HG02852 (cell line): ENCODE measurements around the gene ROBO1.

ENCODE experiments used
- ATAC-seq: cut with Tn5 transposase; IDR thresholded peaks from one replicate; pipeline ENCODE4 v1.9.1; 2021; ENCODE audit warnings: mild to moderate bottlenecking, moderate library complexity; ENCODE audit not compliant: unreplicated experiment

ROBO1 gene

DNA sequence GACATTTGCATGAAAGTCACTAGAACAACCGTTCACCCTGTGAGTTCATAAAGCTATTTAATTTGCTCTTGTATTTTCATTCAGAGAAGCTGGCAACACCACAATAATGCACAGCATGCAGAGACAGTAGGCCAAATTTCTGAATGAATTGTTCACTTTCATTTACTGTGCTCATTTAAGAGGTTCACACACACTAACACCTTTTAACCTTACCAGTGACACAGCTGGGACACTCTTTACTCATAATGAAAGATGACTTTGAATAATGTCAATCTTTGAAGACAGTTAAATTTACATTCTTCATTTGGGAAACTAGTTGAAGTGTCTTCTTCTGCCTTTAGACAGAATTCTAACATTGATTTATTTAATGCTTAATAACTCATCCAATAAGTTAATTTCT lies 95.7 kb downstream of the ROBO1 start:
- no peak for ATAC-seq

DNA sequence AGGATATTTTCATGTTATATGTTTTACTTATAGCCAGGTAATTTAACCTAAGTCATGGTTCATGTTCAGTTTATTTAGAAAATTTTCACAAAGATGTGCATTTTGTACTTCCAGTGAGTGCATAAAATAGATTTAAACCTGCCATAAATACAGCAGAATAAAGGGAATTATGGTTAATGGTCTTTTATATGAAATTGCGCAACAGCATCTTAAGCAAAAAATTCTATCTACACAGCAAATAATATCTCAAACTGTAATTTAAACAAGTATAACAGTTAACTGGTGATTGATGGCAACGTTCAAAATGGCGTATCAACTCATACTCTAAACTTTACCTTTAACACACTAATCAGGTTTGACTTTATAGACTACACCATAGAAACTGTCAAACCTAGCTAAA lies 97.6 kb downstream of the ROBO1 start:
- ATAC-seq: no peak

DNA sequence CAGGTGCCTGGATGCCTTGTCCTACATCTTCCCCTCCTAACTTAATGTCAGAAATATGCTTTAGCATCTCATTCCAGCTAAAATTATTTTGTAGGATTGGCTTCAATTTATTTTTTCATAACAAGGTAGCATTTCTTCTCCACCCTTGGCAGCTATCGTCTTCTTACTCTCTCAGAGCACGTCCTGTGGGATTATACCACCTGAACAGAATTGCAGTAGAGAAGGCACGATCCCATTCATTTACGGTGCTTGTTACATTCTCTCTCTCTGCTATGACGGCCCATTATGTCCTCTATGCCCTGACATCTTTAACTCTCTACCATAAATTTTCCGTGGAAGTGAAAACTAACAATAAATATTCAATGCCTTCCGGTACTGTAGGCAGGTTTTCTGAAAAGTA lies 103.3 kb downstream of the ROBO1 start:
- ATAC-seq: no peak

DNA sequence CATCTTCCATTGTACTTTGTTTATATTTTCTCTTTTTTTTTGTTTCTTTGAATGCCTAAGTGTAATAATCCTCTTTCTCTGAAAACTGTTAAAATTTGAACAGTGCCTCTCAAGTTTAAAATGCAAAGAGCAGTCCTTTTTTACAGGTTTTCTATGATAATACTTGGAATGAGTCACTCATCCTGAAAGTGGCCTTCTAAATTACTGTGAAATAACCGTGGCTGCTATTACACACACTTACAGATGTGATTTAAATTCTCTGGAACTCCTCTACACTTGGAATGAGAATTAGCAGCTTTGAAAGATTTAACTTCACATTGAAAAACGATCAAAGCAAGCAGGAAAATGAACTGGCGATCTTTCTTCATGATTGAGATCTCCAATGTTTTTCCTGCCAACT lies 105.9 kb downstream of the ROBO1 start:
- ATAC-seq: no peak

DNA sequence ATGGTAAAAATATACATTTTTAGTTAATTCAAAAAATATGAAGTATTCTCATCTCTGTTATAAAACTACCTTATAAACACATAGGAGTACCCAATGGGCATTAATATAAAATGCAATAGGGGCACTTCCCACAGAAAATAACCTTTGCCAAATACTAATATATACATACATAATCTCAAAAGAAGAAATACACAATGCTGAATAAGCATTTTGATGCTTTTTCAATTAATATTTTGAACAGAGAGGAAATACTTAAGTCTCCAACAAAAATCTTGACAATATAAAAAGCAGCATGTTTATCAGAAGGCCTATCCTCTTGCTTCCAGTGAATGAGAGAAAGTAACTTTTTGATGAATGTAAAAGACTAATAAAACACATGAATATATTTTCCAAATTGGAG lies 110.7 kb downstream of the ROBO1 start:
- ATAC-seq: no peak

DNA sequence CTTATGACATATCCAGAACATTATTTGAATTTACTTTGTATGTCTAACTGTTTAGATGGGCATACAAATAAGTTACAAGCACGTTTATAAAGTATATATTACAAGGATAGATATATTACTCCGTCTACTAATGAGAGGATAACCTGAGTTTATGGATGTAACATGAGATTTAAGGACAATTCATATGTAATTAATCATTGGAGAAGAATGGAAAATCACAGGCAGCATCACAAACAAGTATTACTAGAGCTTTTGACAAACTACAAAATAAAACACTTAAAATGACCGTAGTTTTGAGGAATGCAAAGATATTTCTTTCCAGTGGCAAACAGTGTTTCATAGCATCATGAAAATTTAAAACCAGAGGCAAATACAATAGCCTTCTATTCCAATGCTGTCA lies 113.8 kb downstream of the ROBO1 start:
- no peak for ATAC-seq

DNA sequence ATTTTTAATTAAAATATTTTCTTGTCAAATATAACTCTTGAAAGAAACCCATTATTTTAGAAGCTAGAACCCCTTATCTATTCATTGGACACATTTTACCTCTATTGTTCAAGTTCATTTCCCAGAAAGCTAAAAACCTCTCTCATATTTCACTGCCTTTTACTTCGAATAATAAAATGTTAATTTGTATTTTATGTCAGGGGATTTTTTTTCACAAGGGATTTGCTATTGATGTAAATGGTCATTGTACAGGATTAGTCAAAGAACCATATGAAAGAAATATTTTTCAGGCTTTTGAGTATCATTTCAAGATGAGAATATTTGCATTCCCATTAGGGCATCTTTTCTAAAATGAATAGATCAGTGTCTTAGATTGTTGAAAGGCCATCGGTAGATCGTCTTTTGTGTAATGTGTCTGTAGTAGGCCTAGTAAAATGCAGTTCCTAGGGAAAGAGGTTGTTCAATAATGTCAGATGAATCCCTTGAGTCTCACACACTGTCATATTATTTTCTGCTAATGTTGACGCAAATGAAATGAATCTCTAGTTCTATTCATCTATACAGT lies 114.5 kb downstream of the ROBO1 start:
- no peak for ATAC-seq

DNA sequence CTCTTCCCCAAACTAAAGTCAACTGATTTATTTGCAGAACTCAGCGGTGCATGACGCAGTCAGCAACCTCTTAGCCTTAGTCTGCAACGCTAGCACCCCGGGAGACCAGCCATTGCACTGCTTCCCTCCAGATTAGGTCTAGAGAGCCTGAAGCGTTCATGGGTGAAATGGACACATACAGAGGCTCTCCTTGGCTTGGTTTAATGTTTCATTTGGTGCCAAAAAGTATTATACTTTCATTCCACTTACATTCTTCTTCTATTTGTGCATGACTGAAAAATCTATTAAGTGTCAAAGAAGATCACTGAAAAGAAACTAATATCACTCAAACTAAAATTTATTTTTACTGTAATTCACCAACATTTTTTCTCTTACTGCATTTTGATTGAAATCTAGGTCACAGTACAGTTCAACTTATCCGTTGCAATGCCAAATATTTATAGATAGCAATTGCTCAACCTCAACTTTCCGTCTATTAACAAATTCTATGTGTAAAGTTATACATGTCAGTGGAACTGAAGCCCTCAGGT lies 116.2 kb downstream of the ROBO1 start:
- ATAC-seq: no peak

DNA sequence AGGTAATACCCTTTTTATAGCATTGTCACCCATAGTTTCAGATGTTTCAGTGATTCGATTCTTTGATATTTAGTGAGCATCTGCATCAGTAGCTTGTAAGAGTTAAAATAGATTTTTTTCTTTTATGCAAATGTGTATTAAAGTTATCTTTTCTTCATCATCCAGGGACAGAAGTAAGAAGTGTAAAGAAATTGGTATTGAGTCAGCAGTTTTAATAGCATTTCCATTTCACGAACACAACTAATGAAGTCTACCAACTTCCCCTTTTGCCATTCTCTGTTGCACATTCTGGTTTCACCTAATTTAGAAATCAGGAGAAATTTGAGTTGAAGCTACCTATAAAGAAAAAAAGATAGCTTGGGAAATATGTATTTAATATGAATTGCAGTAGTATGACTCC lies 127.9 kb downstream of the ROBO1 start:
- ATAC-seq: no peak

DNA sequence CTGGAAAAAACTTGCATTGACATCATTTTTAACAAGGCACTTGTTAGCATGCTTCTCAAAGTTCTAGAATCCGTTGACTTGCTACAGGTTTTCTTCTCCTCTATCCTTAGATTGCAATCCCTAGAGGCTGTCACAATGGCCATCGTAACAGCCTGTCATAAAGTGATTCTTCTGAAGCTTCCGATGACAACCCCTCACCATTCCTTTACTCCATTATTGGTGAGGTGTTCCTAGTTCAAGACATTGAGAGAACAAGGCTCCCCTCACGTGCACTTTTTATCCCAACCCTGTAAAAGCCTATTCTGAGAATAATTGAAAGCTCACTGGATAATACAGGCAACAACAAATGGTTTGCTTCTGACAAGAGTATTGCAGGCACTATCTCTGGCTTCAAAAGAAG lies 131.4 kb downstream of the ROBO1 start:
- no peak for ATAC-seq

DNA sequence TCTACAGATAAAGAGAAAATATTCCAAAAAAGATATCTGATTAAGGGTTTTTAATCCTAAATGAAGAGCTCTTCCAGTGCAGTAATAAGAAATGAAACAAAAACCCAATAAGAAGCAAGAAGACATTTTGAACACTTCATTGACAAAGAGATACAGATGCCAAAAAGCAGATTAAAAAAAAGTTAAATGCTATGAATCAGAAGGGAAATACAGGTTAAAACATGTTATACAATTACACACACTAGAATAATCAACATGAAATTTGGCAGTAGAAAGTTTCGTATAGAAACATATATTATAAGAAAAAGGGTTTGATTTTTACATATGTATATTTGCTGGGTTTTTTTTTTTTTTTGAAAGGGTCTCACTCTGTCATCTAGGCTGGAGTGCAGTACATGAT lies 135.0 kb downstream of the ROBO1 start:
- ATAC-seq: no peak

DNA sequence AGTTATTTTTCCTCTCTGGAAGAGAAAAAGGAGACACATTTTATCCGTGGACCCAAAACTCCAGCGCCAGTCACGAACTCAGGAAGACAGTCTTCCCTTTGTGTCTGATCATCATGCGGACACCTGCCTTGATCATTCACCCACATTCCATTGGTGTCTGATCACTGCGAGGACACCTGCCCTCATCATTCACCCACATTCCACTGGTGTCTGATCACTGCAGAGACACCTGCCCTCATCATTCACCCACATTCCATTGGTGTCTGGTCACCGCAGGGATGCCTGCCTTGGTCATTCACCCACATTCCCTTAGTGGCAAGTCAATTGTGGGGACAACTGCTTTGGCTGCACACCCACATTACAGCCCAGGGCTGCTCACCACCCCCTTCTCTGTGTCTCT lies 148.9 kb downstream of the ROBO1 start:
- ATAC-seq: no peak

DNA sequence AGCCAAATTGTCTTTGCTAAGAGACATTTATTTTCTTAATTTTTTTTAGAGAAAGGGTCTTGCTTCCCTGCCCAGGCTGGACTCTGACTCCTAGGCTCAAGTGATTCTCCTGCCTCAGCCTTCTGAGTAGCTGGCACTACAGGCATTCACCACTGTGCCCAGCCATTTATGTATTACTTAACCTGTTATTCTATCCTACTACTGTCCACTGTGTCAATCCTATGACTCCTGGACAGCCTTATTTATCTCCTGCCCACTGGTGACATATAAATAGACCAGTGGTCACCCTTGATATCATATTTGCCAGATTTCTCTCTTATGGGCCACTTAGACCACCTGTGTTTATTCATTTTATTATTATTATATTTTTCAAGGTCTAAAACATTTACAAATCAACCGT lies 161.4 kb downstream of the ROBO1 start:
- ATAC-seq: no peak

DNA sequence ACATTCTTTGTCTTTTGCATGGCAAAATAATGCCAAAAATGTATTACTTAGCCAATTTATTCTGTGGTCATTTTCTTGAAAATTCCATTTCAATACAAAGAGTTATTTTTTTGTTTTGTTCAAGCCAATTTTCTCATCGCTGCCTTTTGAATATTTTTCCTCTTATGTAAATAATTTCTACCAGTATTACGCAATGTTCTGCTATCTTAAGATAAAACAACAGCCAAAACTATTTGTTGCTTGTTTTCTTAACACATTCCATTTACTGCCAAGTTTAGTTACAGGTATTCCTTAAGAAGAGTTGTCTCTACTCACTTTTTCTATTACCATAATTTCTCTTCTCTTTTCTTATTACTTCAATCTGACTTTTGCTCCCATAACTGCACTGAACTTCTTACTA lies 163.1 kb downstream of the ROBO1 start:
- ATAC-seq: no peak

DNA sequence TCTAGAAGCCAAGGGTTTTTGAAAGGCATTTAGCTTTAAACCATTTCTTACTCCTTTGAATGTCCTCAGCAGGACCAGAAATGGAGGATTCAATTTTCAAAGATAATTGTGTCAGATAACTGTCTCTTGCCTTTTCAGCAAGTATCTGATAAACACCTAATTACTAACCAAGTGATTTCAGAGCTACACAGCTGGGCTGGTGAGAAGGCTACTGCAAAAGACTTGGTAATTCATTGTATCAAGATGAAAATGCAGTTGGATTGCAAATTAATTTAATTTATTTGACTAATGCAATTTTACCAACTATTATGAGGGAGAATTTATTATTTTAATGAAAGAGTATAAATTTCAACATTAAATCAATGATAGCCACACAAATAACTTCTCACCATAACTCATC lies 165.4 kb downstream of the ROBO1 start:
- ATAC-seq: no peak

DNA sequence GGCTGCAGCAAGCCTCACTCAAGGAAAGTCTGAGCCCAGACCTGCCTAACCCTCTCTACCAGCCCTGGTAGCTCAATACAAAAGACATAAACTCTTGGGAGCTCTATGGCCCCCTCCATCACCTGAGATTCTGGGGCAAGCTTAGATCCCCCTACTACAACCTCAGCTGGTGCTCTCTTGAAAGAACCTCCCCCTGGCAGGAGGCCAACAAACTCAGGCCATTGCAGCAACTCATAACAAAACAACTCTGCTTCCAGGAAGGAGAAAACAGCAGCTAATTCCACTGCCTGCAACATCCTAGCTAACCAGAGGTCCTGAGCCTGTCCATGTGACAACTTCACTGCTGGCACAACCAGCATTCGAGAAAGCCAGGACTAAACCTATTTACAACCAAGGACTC lies 169.2 kb downstream of the ROBO1 start:
- ATAC-seq: no peak

DNA sequence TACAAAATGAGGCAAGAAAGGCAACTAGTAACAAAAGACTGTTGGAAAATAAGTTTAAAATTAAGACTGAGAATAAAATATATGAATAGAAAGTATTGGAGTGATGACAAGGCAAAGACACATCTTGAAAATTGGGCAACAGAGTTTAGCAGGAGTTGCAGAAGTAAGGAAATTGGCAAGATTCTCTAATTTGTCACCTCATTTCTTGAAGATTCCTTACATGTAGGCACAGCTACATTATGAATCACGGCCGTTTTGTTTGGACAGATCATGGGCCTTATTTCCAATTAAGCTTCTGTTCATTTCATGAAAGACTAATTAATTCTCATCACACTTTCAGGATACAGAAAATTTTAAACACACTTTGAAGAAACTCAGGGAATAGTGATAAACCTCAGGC lies 170.1 kb downstream of the ROBO1 start:
- ATAC-seq: no peak

DNA sequence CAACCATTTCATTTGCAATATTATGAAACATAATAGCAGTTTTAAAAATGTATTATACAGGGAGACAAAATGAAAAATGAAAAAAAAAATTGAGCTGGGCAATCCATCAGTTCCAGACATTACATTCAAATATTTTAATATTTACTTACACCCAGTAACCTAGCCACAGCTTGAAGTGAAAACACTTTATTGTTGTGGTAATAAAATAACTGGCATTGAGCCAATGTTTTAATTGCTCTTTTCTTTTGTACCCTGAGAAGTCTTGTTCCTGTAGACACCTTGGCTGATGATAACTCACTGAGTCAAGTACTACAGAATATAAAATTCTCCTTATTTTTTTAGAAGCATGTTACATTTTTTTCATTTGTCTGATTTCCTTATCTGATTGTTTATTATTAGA lies 180.6 kb downstream of the ROBO1 start:
- ATAC-seq: no peak

DNA sequence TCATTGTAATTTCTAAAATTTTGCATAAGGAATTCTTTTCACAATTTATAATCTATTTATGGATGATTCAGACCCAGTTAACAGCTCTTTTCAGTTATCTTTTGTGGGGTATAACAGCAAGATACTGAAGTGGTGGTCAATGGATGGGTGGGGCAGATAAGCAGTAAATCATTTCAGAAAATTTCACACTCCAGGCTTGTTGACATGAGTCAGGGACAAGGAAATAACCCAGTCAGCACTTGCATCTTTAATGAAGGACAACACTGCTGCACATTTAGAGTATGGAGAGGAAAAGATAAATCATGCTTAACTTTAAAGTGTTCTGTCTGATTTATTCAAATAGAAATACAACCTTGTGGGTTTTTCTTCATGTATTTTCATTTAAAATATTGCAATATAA lies 181.6 kb downstream of the ROBO1 start:
- ATAC-seq: no peak

DNA sequence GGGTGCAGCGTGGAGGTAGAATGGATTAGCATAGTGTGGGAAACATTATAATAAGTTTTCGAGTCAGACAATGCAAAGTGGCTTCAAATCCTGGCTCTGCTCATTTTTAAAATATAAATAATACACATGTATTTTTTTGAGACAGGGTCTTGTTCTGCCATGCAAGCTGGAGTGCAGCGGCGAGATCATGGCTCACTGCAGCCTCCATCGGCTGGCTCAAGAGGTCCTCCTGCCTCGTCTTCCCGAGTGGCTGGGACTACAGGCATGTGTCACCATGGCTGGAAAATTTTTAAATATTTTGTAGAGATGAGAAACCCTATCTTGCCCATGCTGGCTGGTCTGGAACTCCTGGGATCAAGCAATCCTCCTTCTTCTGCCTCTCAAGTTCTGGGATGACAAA lies 194.9 kb downstream of the ROBO1 start:
- ATAC-seq: no peak

DNA sequence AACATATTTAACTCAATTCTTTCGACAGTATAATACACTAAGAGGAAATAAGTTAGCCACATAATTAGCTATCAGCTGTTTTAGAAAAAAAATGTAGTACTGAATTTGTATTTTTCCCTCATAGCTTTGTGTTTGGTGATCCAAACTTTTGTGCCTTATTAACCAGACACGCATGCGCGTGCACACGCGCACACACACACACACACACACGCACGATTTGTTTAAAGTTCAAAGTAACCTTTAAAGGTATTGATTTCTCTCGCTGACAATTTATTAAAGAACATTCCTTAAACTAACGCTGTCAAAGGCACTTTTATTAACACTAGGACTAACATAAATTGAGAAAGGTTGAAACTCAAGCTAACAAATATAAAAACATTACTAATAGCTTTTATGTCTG lies 198.9 kb downstream of the ROBO1 start:
- ATAC-seq: no peak

DNA sequence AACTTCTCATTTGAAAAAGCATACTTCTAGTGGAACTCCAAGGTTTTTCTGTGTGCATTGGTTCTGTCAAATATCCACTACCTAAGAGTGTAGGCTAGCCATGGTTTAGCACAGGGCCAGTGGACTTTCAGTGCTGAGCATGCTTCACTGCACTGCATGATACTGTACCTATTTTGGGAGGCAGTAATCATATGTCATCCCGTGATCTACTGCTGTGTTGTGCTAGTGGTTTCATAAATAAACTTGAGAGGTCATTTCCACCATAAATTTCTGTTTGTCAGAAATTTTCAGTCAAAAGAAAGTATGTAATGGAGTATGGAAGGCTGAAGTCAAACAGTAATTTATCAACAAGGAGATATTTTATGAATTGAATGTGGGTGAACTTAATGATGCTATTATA lies 203.6 kb downstream of the ROBO1 start:
- ATAC-seq: no peak

DNA sequence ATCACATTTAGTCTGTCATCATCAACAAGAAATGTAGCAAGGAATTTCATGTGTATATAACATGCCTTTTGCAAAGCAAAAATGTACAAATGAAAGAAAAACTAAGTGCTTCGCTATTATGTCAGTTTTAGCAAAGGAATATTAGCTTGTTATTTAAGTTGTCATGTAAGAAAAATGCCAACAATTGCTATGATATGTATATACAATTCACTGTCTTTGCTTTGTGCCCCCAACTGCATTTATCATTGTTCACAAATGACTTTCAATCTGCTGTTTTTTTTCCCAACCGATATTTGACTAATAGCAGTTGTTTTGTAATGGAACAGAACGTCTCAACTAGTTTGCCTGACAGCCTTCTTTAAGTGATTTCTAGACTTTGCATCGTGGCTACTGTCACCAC lies 207.1 kb downstream of the ROBO1 start:
- no peak for ATAC-seq

DNA sequence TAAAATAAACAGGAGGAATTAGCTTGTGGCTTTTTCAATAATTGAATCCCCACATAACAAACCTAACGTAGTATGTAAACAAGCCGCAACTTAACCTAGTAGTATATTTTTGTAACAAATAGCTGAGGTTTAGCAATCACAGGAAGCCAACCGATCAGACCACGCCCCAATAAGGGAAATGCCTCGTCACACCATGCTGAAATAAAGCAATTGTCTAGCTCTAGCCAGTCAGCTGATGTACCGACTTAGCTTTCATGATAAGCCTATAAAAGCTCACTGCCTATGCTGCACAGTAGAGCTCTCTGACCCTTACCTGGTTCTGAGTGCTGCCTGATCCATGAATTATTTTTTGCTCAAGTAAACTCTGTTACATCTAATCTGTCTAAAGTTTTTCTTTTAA lies 208.9 kb downstream of the ROBO1 start:
- no peak for ATAC-seq
